ENCODE data around the gene CDV3. TPM values are rescaled to one million over a fixed set of nuclear protein-coding genes. Genes with fewer than 3 reads are reported as not detected.
"Not testable (repeated sequence)": the region's sequence is repeated elsewhere in the genome, so short reads cannot be mapped to it uniquely, and the experiment has no call there.

CDV3 gene, protein sequence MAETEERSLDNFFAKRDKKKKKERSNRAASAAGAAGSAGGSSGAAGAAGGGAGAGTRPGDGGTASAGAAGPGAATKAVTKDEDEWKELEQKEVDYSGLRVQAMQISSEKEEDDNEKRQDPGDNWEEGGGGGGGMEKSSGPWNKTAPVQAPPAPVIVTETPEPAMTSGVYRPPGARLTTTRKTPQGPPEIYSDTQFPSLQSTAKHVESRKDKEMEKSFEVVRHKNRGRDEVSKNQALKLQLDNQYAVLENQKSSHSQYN
- total RNA-seq (2014; rRNA removed; shearing (Covaris generic)): 143 and 202 TPM in 2 replicates

DNA sequence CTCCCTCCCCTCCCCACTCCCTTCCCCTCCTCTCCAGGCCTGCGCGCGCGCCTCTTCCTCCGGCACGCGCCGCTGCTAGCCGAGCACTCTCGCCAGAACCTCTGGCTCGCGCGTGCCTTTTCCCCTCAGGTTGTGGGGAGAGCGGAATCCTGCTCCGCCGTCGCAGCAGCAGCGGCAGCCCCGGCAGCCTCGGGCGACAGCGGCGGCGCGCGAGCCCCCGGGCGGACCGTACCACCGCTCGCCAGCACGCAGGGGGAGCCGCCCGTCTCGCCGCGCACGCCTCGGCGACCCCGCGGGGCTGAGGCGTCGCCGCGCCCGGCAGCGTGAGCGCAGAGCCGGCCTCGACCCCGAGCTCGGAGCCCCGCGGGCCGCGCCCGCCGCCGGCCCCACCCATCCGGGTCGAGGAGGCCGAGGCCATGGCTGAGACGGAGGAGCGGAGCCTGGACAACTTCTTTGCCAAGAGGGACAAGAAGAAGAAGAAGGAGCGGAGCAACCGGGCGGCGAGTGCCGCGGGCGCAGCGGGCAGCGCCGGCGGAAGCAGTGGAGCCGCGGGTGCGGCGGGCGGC, at the start of gene CDV3:
TSS of gene CDV3 (plus strand) at position 58 of the 566 bp plus-strand sequence. CDS start at position 417, 359 bp downstream.
- no peak for DNase-seq (ENCODE audit: low read depth)

DNA sequence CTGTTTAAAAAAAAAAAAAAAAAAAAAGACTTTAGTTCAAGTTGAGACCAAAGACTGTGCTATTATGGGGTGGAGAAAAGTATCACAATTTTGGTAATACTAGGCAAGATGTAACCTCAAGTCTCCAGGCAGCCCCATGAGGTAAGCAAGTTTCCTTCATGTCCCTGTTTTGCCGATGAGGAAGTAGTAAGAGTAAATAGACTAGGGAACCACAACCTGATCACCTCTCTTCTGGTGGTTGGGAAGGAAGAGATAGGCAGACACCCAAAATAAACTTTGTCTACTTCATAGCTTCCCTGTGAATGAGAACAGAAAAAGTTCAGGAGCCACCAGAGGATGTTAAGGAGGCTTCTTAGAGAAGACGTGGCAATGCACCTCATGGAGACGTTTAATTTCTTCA, 49.7 kb upstream of the CDV3 start:
- DNase-seq (ENCODE audit: low read depth): not testable (repeated sequence)

DNA sequence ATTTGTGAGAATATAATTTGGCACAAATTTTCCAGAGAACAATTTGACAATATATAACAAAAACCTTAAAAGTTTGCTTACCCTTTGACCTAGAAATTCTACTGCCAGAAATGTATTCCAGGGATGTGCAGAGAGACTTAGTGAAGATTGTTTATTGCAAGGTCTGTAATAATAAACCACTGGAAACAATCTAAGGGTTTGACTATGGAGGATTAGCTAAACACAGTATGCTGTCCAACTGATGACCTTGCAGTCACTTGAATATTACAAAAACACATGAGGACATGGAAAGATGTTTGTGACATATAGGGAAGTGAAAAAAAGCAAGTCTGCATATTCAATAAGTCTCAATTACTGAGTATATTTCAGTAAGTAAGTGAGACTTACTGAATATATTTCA, 48.1 kb upstream of the CDV3 start:
- DNase-seq (ENCODE audit: low read depth): no peak

DNA sequence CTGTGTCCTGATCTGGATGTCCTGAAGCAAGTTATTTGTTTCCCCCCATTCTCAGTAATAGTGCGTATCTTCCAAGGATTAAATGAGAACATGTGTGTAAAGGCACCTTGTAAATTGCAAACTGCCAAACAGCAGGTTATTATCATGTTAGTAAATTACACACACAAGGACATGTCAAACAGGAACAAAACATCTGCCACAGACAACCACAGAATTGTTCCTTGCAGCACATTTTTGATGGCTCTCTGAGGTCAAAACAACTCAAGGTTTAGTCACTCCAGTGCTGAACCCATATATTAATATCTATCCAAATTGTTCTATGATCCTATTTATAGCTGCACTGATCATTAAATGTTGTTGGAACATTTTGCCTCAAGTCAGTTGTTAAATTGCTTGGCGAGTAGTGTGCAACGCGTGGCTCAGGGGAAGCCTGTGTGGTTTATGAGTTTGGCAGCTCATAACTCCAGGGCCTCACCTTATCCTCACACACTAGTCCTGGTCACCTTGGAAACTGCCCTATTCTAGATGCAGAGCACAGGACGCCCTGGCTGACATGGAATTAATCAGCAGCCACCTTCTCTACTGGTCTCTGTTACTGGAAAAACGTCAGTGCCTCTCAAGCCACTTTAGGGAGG, 46.3 kb upstream of the CDV3 start:
- DNase-seq (ENCODE audit: low read depth): peak; percentile 84

DNA sequence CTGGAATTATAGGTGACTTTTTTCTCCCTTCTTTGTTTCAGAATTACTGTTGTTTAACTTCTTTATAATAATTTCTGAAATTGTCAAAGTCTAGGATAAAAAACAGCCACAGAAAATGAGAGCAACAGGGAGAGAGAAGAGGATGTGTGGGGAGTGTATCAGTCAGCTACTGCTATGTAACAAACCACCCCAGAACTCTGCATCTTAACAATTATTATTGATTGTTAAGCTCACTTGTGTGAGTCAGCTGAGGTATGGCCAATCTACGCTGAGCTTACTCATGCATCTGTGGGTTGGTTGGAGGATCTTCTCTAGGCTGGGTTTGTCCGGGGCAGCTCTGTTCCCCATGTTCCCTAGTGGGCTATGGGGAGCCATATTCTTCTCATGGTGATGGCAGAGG, 43.7 kb upstream of the CDV3 start:
- DNase-seq (ENCODE audit: low read depth): no peak

DNA sequence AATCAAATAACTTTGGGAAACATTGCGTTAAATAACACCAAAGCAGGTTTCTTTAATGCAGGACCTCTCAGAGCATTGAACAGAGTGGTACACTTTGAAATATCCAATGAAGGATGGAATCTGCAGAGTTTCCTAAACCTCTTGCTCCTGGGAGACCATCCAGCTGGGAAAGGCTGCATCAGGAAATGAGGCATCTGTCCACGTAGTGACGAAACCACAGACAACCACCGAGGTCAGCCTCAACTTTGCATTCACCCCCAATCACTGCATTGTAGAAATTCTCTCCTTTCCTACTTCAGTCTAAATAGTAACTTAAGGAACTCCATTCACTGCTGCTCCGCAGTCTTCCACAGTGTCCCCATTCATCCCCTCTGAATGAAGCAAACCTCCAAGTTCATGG, 41.5 kb upstream of the CDV3 start:
- DNase-seq (ENCODE audit: low read depth): peak; percentile 82

DNA sequence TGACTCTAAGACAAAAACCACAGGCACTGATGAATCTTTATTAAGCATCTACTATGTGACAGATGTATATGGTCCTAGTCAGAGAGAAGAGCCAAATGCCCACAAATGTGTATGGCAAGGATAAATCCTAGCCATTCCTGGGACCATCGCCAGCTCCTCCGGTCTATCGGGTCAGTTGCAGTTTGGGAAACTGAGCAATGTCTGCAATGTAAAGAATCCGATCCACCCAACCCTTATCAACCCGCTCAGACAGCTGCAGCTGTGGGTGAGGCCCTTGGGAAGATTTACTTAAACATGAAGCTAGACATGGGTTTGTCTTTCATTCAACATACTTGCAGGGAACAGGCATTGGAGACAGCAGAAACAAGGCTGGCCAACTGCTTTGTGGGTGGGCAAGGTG, 40.5 kb upstream of the CDV3 start:
- no peak for DNase-seq (ENCODE audit: low read depth)

DNA sequence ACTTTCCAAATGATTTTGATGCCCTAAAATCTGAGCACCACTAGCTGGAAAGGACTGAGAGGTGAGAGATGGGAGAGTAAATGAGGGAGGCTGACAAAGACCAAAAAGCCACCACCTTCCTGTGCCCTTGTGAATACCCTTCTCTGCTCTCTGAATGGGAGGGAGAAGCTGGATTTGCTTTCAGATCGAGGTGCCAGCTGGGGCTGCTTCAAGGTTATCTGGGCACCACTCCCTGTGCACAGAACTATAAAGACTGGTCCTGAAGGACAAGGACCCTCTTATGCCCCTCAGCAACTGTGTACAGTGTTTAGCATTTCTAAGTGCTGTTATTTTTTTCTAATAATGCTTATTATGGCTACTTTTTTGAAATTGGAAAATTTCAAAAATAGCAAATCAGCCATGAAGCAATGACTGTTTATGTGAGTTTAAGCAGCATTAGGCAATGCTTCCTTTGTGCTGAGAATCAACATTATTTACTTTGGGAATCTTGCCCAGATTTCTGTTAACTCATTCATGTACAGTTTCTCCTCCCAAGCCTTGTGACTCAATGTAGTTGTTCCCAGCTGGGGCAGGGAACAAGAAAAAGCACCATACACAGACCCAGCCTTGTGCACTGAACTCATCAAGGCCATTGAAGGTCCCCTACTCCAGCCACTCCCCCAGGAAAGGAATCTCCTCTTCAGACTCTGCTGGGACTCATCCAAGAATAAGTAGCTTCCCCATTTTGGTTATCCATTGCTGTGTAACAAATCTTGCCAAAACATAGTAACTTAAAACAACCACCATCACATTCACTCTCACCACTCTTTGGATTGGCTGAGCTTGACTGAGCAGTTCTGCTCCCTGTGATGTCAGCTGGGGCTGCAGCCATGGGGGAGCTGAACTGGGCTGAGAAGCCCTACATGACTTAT, 37.3 kb upstream of the CDV3 start:
- peak; percentile 93 for DNase-seq (ENCODE audit: low read depth)

DNA sequence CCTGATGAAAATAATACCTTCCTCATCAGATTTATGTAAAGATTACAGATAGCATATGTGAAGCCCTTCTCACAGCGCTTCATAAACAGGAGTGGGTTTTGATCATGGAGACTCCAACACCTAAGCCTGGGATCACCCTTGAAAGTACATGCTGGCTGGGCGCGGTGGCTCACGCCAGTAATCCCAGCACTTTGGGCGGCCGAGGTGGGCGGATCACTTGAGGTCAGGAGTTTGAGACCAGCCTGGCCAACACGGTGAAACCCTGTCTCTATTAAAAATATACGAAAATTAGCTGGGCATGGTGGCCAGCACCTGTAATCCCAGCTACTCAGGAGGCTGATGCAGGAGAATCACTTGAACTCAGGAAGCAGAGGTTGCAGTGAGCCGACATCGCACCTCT, 36.4 kb upstream of the CDV3 start:
- DNase-seq (ENCODE audit: low read depth): not testable (repeated sequence)

DNA sequence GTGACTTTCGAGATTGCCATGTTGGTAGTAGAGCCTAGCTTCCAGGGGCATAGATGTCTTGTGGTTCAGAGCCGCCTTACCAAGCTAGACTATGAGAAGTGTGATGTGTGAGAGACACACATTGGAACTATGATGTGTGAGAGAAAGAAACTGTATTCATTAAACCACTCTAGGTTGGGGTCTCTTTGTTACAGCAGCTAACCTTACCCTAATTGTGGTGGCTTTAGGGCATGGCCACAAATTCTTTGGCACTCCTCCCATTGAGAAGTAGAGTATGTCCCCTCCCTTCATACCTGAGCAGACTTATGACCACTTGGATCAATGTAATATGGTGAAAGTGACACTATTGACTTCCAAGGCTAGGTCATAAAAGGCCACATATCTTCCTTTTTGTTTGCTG, 35.3 kb upstream of the CDV3 start:
- no peak for DNase-seq (ENCODE audit: low read depth)

DNA sequence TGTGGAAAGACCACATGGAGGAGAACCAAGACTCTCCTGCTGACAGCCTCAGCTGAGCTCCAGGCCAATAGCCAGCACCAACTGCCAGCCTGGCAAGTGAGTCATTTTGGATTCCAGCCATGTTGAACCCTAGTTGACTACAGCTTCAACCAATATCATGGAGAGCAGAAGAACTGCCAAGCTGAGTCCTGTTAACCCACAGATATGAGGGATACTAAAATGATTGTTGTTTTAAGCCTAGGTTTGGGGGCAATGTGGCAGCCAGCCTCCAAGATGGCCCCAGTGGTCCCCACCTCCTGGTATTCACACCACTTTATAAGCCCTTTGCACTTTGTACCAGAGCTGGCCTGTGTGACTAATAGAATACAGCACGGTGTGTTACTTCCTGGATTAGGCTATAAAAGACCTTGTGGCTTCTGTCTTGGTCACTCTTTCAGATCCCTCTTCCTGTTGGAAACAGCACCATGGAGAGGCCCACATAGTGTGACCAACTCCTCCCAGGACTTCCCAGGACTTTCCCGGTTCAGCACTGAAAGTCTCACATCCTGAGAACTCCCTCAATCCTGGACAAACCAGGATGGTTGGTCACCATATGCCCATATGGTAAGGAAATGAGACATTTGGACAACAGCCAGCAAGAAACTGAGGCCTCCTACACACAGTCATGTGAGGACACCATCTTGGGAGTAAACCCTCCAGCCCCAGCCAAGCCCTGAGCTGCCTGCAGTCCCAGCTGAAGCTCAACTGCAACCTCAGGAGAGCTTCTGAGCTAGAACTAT, 32.4 kb upstream of the CDV3 start:
- DNase-seq (ENCODE audit: low read depth): peak; percentile 97

DNA sequence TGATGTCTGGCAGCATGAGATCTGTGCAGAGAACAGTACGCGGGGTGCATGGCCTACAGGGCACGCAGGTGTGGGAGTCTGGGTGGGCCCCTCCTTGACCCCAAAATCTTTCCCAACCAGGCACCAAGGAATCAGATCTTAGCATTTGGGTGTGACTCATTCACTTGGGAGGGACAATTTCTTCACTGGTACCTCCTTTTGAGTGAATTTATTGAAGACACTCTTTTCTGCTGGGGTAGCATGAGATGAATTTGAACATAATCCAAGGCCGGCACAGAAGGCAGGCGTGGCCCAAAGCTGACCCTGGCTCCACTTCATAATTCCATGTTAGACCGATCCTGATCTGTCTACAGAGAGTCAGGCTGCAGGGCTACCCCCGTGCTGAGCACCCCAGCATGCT, 30.6 kb upstream of the CDV3 start:
- DNase-seq (ENCODE audit: low read depth): no peak

DNA sequence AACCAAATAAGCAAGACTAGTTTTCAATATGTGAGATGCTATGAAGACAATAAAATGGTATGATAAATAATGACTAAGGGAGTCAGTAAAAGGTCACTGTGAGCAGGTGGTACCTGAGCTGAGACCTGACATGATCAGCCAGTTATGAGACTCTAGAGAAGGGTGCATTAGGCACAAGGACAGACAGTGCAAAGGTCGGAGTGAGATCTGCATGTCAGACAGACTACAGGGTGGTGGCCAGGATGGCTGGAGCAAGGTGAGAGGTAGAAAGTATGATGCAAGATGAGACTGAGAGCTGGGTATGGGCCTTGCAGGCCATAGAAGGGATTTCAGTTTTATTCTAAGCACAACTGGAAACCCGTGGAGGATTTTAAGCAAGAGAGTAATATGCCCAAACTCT, 28.5 kb upstream of the CDV3 start:
- DNase-seq (ENCODE audit: low read depth): not testable (repeated sequence)

DNA sequence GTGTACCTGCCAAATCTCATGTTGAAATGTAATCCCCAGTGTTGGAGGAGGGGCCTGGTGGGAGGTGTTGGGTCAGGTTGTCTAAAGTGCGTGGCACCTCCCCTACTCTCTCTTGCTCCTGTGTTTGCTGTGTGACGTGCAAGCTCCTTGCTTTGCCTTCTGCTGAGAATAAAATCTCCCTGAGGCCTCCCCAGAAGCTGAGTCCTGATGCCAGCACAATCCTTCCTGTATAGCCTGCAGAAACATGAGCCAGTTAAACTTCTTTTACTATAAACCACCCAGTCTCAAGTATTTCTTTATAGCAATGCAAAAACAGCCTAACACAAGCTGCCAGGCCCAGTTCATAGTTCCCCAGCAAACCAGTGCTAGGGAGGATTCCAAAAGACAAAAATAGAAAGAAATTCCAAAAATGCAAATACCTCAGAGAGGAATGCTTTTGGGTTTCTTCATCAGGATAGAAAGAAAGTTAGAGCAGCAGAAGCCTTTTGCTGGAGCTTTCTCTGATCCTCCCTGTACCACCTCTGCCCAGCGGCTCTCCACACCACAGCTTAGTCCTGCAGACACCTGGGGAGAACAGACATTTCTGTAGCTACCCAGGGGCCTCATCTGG, 25.9 kb upstream of the CDV3 start:
- DNase-seq (ENCODE audit: low read depth): peak; percentile 79

DNA sequence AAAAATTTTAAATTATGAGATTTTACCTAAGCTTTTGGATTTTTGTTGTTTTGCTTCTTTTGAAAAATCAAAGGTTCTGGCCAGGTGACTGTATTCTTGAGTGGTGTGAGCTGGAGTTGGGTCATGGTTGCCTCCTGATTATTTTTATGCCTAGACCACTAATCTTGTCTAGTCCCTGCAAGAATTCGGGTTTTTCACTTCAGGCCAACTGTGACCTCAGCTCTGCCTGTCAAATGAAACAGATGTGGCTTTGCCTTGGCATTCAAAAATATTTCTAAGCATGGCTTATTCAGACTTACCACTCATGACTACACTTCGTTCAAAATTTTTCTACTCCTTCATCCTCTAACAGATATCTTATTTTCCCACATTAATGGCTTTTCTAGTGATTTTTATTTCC, 25.4 kb upstream of the CDV3 start:
- DNase-seq (ENCODE audit: low read depth): peak; percentile 70

DNA sequence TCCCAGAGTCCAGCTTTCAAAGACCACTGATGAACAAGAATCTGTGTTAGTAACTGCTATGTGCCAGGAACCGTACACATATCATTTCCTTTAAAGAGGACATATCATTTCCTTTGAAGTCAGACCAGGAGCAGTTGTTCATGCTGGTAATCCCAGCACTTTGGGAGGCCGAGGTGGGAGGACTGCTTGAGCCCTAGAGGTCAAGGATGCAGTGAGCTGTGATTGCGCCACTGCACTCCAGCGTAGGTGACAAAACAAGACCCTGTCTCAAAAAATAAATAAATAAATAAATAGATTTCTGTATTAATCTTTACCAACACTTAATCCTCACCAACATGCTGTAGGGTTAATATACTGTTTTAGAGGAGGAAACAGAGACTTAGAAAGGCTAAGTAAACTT, 23.9 kb upstream of the CDV3 start:
- DNase-seq (ENCODE audit: low read depth): no peak

DNA sequence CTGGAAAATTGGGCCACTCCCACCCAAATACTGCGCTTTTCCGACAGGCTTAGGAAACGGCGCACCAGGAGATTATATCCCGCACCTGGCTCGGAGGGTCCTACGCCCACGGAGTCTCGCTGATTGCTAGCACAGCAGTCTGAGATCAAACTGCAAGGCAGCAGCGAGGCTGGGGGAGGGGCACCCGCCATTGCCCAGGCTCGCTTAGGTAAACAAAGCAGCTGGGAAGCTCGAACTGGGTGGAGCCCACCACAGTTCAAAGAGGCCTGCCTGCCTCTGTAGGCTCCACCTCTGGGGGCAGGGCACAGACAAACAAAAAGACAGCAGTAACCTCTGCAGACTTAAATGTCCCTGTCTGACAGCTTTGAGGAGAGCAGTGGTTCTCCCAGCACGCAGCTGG, 21.9 kb upstream of the CDV3 start:
- DNase-seq (ENCODE audit: low read depth): not testable (repeated sequence)

DNA sequence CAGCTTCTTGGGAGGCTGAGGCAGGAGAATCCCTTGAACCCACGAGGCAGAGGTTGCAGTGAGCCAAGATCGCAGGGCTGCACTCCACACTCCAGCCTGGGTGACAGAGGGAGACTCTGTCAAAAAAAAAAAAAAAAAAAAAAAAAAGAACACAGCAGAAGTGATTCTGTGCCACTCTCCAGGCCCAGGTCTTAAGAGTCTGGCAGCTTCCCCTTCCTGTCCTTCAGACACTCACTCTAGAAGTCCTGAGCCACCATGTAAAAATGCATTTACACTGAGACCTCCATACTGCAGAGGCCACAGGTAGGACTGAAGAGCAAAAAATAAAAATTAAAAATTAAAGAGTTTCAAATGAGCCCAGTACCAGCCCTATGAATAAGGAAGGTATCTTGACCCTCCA, 11.8 kb upstream of the CDV3 start:
- DNase-seq (ENCODE audit: low read depth): no peak

DNA sequence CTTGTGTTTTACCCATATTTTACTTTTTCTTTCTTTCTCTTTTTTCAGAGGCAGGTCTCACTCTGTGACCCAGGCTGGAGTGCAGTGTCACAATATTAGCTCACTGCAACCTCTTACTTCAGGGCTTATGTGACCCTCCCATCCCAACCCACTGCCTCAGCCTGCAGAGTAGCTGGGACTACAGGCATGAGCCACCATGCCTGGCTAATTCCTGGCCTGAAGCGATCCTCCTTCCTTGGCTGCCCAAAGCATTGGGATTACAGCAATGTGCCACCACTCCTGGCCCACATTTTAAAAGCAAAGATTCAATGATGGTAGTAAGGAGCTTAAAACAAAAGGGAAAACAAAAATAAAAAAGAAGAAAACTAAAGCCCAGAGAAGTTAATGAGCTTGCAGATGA, 11.1 kb upstream of the CDV3 start:
- no peak for DNase-seq (ENCODE audit: low read depth)

DNA sequence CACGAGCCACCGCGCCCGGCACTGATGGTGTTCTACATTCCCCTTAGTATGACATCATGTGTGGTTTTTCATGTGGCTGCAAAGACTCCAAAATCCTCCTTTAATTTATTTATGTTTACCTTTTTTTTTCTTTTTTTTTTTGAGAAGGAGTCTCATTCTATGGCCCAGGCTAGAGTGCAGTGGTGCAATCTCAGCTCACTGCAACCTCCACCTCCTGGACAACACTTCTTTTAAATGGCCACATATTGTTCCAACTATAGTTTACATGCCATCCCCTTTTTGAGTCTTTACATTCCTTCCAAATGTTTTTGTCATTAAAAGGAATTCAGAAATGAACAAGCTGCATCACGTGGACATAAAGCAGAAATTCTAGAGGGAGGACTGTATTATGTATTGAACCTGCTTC, 10.3 kb upstream of the CDV3 start:
- DNase-seq (ENCODE audit: low read depth): peak; percentile 54

DNA sequence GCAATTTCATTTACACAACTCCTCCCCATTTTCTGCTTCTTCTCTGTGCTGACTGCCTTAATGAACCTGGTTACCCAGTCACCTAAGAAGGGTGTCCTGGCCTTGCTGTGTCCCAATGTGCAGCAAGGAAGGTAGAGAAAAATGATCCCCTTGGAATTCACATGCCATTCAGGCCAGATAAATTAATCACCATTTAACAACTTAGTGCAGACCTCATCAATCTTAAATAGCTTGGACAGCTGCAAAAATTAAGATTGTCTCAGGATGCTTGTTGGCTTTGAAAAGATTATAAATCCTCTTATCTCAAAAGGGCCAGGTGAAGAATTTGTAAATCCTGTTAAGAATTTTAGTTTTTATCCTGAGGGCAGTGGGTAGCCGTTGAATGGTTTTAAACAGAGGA, 9.7 kb upstream of the CDV3 start:
- no peak for DNase-seq (ENCODE audit: low read depth)

All from M059J (cell line).